GM04503 (cell line): Measurements from ENCODE around the gene TRIM58.

Source experiments
- DNase-seq: peaks from one replicate; pipeline ENCODE4 v3.0.0-alpha.2; 2012; ENCODE audit warnings: low read depth

Gene TRIM58

GRCh38 chr1:247857069-247857984 is at the start of gene TRIM58:
Gene TRIM58 (plus strand): TSS chr1:247857187. CDS start chr1:247857247, 60 bp downstream.
- no peak for DNase-seq

DNA sequence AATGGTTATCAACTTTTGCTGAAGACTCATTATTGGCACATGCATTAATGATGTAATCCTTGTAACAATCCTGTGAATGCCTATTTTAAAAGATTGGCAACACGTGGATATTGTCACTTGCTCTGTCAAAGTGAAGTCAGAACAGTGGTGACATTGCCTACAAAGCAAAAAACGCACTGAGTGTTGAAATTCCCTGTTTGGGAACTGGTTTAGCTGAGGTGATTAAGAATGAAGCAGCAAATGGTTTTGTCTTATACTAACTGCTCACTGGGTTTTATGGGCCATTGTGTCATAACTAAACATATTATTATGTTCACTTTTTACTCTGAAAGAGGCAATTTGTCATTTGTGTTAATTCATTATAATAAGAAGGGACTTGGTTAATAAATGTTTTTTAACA is 44.4 kb upstream of the TRIM58 start:
- no peak for DNase-seq

DNA sequence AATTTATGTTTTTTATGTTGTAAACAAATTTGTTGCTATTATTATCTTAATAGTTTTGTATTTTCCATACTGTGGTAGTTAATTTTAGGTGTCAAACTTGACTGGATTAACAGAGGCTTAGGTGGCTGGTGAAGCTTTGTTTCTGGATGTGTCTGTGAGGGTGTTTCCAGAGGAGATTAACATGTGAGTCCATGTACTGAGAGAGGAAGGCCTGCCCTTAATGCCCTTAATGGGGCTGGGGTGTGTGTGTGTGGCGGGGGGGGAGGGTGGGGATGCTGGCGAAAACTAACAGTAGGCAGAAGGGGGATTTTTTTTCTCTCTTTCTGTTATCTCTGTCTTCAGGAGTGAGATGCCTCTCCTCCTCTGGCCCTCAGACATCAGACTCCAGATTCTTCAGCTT is 34.9 kb upstream of the TRIM58 start:
- DNase-seq, result no peak

- no peak for DNase-seq
These were observed 33.0 kb upstream of the TRIM58 start, which contains the start of gene OR14A16 for GRCh38 chr1:247824023-247824422. Gene OR14A16 (minus strand): TSS chr1:247824119. CDS start chr1:247815729, 8,390 bp downstream.

DNA sequence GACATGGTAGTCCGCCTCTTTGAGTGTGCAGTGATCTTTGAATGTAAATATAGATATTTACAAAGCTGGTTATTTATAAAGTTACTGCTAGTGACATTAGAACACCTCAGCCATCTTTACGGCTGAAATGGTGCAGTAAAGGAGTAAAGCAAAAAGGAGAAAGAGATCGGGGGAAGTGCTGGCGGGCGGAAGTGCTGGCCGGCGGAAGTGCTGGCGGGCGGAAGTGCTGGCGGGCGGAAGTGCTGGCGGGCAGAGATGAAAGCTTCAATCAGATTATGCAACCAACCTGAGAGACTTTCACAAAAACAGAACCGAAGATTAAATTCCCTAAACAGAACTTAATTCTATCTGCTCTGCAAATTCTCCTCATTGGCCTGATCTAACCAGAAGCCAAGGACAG is 31.6 kb upstream of the TRIM58 start:
- no peak for DNase-seq

DNA sequence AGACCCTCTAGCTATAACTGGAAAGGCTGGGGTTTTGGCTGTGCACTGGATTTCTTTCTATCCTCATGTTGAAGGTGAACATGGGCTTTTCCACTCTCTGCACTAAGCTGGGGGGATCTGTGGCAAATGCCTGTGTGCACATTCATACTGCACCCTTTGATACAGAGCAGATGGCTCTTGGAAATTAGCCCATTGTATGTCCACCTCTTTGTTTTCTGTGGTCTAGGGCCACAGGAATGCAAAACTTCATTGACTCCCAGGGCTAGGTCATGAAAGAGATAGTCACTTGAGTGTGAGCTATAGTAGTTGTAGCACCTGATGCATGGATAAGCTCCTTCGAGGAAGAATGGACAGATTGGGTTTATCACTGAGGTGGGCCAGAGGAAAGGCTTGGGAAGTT is 27.3 kb upstream of the TRIM58 start:
- no peak for DNase-seq

GRCh38 chr1:247833601-247834000 is 23.4 kb upstream of the TRIM58 start:
- no peak for DNase-seq

GRCh38 chr1:247840818-247841217 is 16.2 kb upstream of the TRIM58 start:
- DNase-seq, result no peak

GRCh38 chr1:247841796-247842195 is 15.2 kb upstream of the TRIM58 start, which contains the start of gene OR11L1:
Gene OR11L1 (minus strand): TSS chr1:247841896. CDS start chr1:247841896, 0 bp downstream.
- DNase-seq, result no peak

DNA sequence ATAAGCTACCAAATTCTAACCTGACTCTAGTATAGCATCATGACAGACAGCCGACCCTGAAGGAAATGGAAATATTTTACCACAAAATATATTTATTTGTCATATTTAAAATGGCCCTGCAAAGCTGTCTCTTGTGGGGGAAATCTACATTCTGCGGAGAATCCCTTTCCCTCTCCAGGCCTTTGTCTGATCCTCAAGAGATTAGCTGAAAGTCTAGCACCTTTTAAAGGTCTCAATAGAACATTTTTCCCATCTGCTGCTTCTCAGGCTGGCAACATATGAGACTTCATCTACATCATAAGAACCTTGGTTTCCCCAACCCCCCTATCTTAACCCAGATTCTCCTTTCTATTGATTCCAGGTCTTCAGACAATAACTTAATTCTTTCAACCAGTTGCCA is 13.6 kb upstream of the TRIM58 start:
- DNase-seq, result no peak

GRCh38 chr1:247845011-247845692 is 11.8 kb upstream of the TRIM58 start:
- no peak for DNase-seq

GRCh38 chr1:247845693-247846017 is 11.3 kb upstream of the TRIM58 start:
- no peak for DNase-seq

- no peak for DNase-seq
These were observed 8.6 kb upstream of the TRIM58 start for GRCh38 chr1:247848346-247848745.

- no peak for DNase-seq
These were observed 7.4 kb upstream of the TRIM58 start for GRCh38 chr1:247849616-247850015.

DNA sequence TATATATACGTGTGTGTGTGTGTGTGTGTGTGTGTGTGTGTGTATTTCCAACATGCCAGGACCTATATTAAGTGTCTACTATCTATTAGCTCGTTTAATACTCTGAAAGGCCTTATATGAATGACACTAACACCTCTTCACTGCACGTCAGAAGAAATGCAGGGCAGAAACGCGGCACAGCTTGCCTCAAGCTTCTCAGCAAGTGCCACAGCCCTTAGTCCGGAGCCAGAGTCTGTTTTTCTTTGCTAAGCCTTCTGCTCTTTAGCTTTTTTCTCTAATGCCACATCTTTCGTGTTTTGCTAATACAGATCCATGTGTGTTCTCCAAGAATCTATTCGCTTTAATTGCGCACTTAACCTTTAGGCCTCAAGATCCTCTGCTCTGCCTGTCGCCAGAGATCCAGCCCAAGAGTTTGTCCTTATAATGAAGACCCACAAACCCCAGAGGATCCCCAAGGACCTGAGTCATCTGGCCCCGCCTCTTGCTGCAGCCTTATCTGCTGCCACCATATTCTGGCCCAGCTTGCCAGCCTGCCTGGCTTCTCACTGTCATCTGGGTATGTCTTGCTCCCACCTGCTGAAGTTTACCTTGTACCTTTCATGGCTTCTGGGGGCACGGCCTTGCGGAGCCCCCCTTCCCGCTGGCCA is 2.0 kb upstream of the TRIM58 start:
- no peak for DNase-seq

- DNase-seq, result no peak
These were observed 1.1 kb upstream of the TRIM58 start for GRCh38 chr1:247855911-247856310.

- no peak for DNase-seq
These were observed 1.1 kb downstream of the TRIM58 start for GRCh38 chr1:247857985-247858619.

DNA sequence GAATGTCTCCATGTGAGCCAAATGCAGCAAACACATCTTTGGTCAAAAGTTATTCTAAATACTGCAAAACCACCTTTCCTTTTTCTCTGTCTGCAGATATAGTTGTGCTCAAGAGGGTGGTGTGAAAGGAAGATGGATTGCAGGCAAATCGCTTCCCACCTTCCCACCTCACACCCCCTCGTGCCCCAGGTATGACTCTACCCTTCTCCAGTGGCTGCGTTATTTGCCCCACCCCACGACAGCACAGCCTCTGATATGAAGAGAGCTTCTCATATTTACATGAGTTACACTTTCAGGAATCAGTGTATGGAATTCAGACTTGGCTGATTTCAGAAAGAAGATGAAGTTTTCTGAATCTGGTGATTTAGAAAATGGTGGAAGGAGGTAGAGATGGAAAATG is 5.8 kb downstream of the TRIM58 start:
- no peak for DNase-seq

- DNase-seq, result no peak
These were observed 7.7 kb downstream of the TRIM58 start for GRCh38 chr1:247864644-247865043.

- DNase-seq, result no peak
These were observed 8.4 kb downstream of the TRIM58 start for GRCh38 chr1:247865416-247865815.

- DNase-seq, result no peak
These were observed 26.4 kb downstream of the TRIM58 start for GRCh38 chr1:247883346-247883745.

- no peak for DNase-seq
These were observed 27.9 kb downstream of the TRIM58 start for GRCh38 chr1:247884797-247885413.
